Measurements from ENCODE around the gene ITM2B. TPM values are rescaled to one million over a fixed set of nuclear protein-coding genes. Genes with fewer than 3 reads are reported as not detected.

Gene ITM2B
- total RNA-seq, 3 donors from 2014 or later, result 418 to 517 (median 511) TPM

GRCh38 chr13:48231933-48232332, 1.1 kb upstream of the ITM2B start:
- ATAC-seq (no peak), DNase-seq (no peak)
- Histone ChIP-seq H3K36me3 (ENCODE audit: low read depth) (no peaks in the 10 kb centered on the region), H3K4me3 (no peak overlapping the region), H3K9me3 (no peaks in the 10 kb centered on the region), H3K4me1 (ENCODE audit: low read depth) (peaks cover 25% of the 10 kb centered on the region)
- no peak for TF ChIP-seq CTCF (IDR thresholded peaks at IDR 0.05)
- intact Hi-C loops (cut with DNase I, micrococcal nuclease), result no loop called here

GRCh38 chr13:48232420-48233045, 473 bp upstream of the ITM2B start:
- intact Hi-C loops (cut with DNase I, micrococcal nuclease), result no loop called here

GRCh38 chr13:48233889-48234488, 983 bp downstream of the ITM2B start:
- Histone ChIP-seq H3K9me3 (no peaks in the 10 kb centered on the region), H3K4me1 (ENCODE audit: low read depth) (peaks cover 29% of the 10 kb centered on the region), H3K36me3 (ENCODE audit: low read depth) (no peaks in the 10 kb centered on the region), H3K4me3 (peak overlapping the region; percentile 98)
- no peak for ATAC-seq
- intact Hi-C loops (cut with DNase I, micrococcal nuclease), result no loop called here
- DNase-seq, result no peak
- no peak for TF ChIP-seq CTCF (IDR thresholded peaks at IDR 0.05)

More at GRCh38 chr13:48232420-48233045, 473 bp upstream of the ITM2B start:
- ATAC-seq (peak; percentile 73), DNase-seq (peak in 1 of 3 donors; percentile 68)
- Histone ChIP-seq H3K4me3 (peak overlapping the region; percentile 98), H3K4me1 (ENCODE audit: low read depth) (peaks cover 29% of the 10 kb centered on the region), H3K36me3 (ENCODE audit: low read depth) (no peaks in the 10 kb centered on the region), H3K9me3 (no peaks in the 10 kb centered on the region)
- no peak for TF ChIP-seq CTCF (IDR thresholded peaks at IDR 0.05)

- ATAC-seq (no peak), DNase-seq (no peak)
- Histone ChIP-seq H3K36me3 (ENCODE audit: low read depth) (no peaks in the 10 kb centered on the region), H3K9me3 (no peaks in the 10 kb centered on the region), H3K4me1 (ENCODE audit: low read depth) (peaks cover 29% of the 10 kb centered on the region), H3K4me3 (no peak overlapping the region)
- intact Hi-C loops (cut with DNase I, micrococcal nuclease), result no loop called here
- TF ChIP-seq CTCF (IDR thresholded peaks at IDR 0.05), result no peak
Observed at GRCh38 chr13:48234566-48235340, 1.7 kb downstream of the ITM2B start.

- peaks cover 30% of the 10 kb centered on the region for H3K4me1 ChIP-seq (ENCODE audit: low read depth)
- H3K4me3 ChIP-seq, result no peak overlapping the region
- DNase-seq, result peak in 1 of 3 donors; percentile 37
- intact Hi-C loops (cut with DNase I, micrococcal nuclease), result no loop called here
- no peaks in the 10 kb centered on the region for H3K9me3 ChIP-seq
- no peaks in the 10 kb centered on the region for H3K36me3 ChIP-seq (ENCODE audit: low read depth)
- no peak for TF ChIP-seq CTCF (IDR thresholded peaks at IDR 0.05)
- no peak for ATAC-seq
Observed at GRCh38 chr13:48235341-48236135, 2.5 kb downstream of the ITM2B start.
